SK-N-SH treated with all-trans-retinoic acid at 6 μM for 48 hours (cell line): ENCODE measurements around the gene C3orf18.

Source experiments
- ATAC-seq: fragments of 200-7000 bp; cut with Tn5 transposase; 3 replicates; pipeline ENCODE4 v1.9.1; 2020; ENCODE audit warnings: mild to moderate bottlenecking, moderate library complexity
- ARNTL ChIP-seq: fragments of 450-650 bp; formaldehyde crosslinking; IDR thresholded peaks from 2 replicates; pipeline ENCODE4 v1.5.0; 2020; ENCODE audit warnings: low read depth, mild to moderate bottlenecking, moderate library complexity, borderline replicate concordance
- BACH2 ChIP-seq: fragments of 250-450 bp; sonication (Bioruptor Pico); IDR thresholded peaks from 2 replicates; pipeline ENCODE4 v1.9.0; 2021; ENCODE audit warnings: mild to moderate bottlenecking, borderline replicate concordance
- CSDC2 ChIP-seq: fragments of 250-450 bp; sonication (Bioruptor Pico); IDR thresholded peaks from 2 replicates; pipeline ENCODE4 v1.5.0; 2020; ENCODE audit warnings: mild to moderate bottlenecking, moderate library complexity
- ESRRG ChIP-seq: fragments of 250-450 bp; sonication (Bioruptor Pico); IDR thresholded peaks from 2 replicates; pipeline ENCODE4 v1.6.1; 2021; ENCODE audit warnings: mild to moderate bottlenecking
- GLIS3 ChIP-seq: fragments of 250-450 bp; sonication (Bioruptor Pico); IDR thresholded peaks from 2 replicates; pipeline ENCODE4 v1.5.0; 2020; ENCODE audit warnings: mild to moderate bottlenecking, moderate library complexity
- ISL1 ChIP-seq: fragments of 250-450 bp; sonication (Bioruptor Pico); IDR thresholded peaks from 2 replicates; pipeline ENCODE4 v2.1.2; 2022; ENCODE audit warnings: mild to moderate bottlenecking, moderate library complexity
- OSR1 ChIP-seq: fragments of 250-450 bp; sonication (Bioruptor Pico); IDR thresholded peaks from 2 replicates; pipeline ENCODE4 v1.8.0; 2022; ENCODE audit warnings: moderate library complexity, mild to moderate bottlenecking, inconsistent platforms
- PPARA ChIP-seq: fragments of 250-450 bp; sonication (Bioruptor Pico); IDR thresholded peaks from 2 replicates; pipeline ENCODE4 v1.5.0; 2020; ENCODE audit warnings: mild to moderate bottlenecking, borderline replicate concordance
- RARB ChIP-seq: fragments of 250-450 bp; sonication (Bioruptor Pico); IDR thresholded peaks from 2 replicates; pipeline ENCODE4 v1.8.0; 2021; ENCODE audit warnings: mild to moderate bottlenecking, moderate library complexity
- TCF4 ChIP-seq: fragments of 250-450 bp; sonication (Bioruptor Pico); IDR thresholded peaks from 2 replicates; pipeline ENCODE4 v1.8.0; 2021; ENCODE audit warnings: mild to moderate bottlenecking, moderate library complexity, borderline replicate concordance
- TOX ChIP-seq: fragments of 250-450 bp; sonication (Bioruptor Pico); IDR thresholded peaks from 2 replicates; pipeline ENCODE4 v1.8.0; 2021; ENCODE audit warnings: mild to moderate bottlenecking, moderate library complexity, borderline replicate concordance
- ZC3H10 ChIP-seq: fragments of 250-450 bp; sonication (Bioruptor Pico); IDR thresholded peaks from 2 replicates; pipeline ENCODE4 v1.5.1; 2021; ENCODE audit warnings: mild to moderate bottlenecking, moderate library complexity
- ZFP3 ChIP-seq: fragments of 250-450 bp; sonication (Bioruptor Pico); IDR thresholded peaks from 2 replicates; pipeline ENCODE4 v1.5.0; 2020; ENCODE audit warnings: mild to moderate bottlenecking, moderate library complexity
- ZFP30 ChIP-seq: fragments of 450-650 bp; formaldehyde crosslinking; IDR thresholded peaks from 2 replicates; pipeline ENCODE4 v1.5.0; 2022; ENCODE audit warnings: mild to moderate bottlenecking, moderate library complexity
- ZNF565 ChIP-seq: fragments of 450-650 bp; formaldehyde crosslinking; conservative IDR thresholded peaks from 2 replicates; pipeline ENCODE4 v1.5.0; 2020; ENCODE audit warnings: low read depth, mild to moderate bottlenecking, moderate library complexity
- ZNF70 ChIP-seq: fragments of 450-650 bp; formaldehyde crosslinking; IDR thresholded peaks from 2 replicates; pipeline ENCODE4 v1.5.0; 2020; ENCODE audit warnings: mild to moderate bottlenecking, moderate library complexity
- ZNF8 ChIP-seq: fragments of 450-650 bp; formaldehyde crosslinking; IDR thresholded peaks from 2 replicates; pipeline ENCODE4 v1.5.0; 2020; ENCODE audit warnings: mild to moderate bottlenecking, moderate library complexity
- TF ChIP-seq, protein P1 (sequence below): fragments of 250-450 bp; sonication (Bioruptor Pico); IDR thresholded peaks from 2 replicates; pipeline ENCODE4 v1.5.1; 2021; ENCODE audit warnings: mild to moderate bottlenecking, moderate library complexity
- TF ChIP-seq, protein P2 (sequence below): fragments of 250-450 bp; sonication (Bioruptor Pico); IDR thresholded peaks from 2 replicates; pipeline ENCODE4 v1.5.0; 2020; ENCODE audit warnings: mild to moderate bottlenecking, moderate library complexity
- TF ChIP-seq, protein P3 (sequence below): fragments of 250-450 bp; sonication (Bioruptor Pico); IDR thresholded peaks from 2 replicates; pipeline ENCODE4 v1.5.1; 2020; ENCODE audit warnings: low read depth, mild to moderate bottlenecking, moderate library complexity
- TF ChIP-seq, protein P4 (sequence below): fragments of 250-450 bp; sonication (Bioruptor Pico); IDR thresholded peaks from 2 replicates; pipeline ENCODE4 v1.8.0; 2020; ENCODE audit warnings: mild to moderate bottlenecking, moderate library complexity, borderline replicate concordance

C3orf18 gene

DNA sequence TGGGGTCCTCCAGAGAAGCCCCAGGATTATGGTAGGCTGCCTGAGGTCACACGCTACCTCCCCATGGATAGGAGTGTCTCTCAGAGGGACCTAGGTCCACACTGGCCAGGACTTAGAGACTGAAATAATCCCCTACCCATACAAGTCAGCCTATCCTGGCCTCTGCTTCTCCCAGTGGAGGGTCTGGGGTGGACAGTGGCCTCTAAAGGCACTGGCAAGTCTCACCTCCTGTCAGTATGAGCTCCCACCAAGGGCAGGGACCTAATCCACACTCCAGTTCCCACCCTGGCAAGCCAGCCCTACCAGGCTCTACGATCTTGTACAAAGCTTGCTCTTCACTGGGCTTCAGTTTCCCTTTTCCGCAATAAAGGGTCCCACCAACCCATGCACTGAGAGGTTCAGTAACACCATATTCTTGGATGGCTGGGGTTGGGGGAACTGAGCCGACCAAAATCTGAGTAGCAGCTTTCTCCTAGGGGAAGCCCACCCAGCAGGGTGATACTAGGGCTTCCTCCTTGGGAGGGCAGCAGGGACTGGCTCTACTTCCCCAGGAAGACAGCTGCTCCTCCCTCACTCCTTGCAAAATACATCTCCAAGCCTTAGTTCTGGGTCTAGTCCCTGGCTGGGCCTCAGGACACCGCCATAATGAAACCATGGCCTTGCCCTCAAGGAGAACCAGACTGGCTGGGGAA, 41.7 kb upstream of the C3orf18 start:
- no peak for ATAC-seq

DNA sequence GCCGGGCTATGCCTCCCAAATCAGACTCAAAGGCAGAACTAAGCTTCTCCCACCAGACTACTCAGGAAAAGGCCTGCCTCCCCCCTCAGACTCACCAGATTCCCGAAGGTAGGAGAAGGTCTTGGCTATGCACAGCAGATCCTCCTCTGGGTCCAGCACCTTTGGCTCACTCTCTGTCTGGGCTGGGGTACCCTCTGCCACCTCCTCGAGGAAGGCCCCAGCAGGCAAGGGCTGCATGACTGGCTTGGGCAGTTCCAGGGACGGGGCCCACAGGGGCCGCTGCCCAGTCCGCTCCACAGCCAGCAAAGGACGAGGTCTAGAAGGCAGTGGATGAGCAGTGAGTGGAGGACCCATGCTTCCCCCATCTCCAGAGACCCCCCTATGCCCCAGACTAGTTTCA, 40.7 kb upstream of the C3orf18 start:
- ATAC-seq: no peak

More for the DNA sequence above, 41.7 kb upstream of the C3orf18 start:
- TF ChIP-seq OSR1 (CRISPR knock-in tag): no peak
- TF ChIP-seq ZFP3: no peak
- no peak for TF ChIP-seq RARB
- TF ChIP-seq ESRRG (CRISPR knock-in tag): no peak
- no peak for TF ChIP-seq TOX (CRISPR knock-in tag)
- TF ChIP-seq, protein P1, sequence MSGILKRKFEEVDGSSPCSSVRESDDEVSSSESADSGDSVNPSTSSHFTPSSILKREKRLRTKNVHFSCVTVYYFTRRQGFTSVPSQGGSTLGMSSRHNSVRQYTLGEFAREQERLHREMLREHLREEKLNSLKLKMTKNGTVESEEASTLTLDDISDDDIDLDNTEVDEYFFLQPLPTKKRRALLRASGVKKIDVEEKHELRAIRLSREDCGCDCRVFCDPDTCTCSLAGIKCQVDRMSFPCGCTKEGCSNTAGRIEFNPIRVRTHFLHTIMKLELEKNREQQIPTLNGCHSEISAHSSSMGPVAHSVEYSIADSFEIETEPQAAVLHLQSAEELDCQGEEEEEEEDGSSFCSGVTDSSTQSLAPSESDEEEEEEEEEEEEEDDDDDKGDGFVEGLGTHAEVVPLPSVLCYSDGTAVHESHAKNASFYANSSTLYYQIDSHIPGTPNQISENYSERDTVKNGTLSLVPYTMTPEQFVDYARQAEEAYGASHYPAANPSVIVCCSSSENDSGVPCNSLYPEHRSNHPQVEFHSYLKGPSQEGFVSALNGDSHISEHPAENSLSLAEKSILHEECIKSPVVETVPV: no peak
- no peak for TF ChIP-seq ZNF8 (CRISPR knock-in tag)
- TF ChIP-seq, protein P2, sequence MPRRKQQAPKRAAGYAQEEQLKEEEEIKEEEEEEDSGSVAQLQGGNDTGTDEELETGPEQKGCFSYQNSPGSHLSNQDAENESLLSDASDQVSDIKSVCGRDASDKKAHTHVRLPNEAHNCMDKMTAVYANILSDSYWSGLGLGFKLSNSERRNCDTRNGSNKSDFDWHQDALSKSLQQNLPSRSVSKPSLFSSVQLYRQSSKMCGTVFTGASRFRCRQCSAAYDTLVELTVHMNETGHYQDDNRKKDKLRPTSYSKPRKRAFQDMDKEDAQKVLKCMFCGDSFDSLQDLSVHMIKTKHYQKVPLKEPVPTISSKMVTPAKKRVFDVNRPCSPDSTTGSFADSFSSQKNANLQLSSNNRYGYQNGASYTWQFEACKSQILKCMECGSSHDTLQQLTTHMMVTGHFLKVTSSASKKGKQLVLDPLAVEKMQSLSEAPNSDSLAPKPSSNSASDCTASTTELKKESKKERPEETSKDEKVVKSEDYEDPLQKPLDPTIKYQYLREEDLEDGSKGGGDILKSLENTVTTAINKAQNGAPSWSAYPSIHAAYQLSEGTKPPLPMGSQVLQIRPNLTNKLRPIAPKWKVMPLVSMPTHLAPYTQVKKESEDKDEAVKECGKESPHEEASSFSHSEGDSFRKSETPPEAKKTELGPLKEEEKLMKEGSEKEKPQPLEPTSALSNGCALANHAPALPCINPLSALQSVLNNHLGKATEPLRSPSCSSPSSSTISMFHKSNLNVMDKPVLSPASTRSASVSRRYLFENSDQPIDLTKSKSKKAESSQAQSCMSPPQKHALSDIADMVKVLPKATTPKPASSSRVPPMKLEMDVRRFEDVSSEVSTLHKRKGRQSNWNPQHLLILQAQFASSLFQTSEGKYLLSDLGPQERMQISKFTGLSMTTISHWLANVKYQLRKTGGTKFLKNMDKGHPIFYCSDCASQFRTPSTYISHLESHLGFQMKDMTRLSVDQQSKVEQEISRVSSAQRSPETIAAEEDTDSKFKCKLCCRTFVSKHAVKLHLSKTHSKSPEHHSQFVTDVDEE (CRISPR knock-in tag): no peak
- no peak for TF ChIP-seq CSDC2 (CRISPR knock-in tag)
- no peak for TF ChIP-seq GLIS3 (CRISPR knock-in tag)
- TF ChIP-seq, protein P3, sequence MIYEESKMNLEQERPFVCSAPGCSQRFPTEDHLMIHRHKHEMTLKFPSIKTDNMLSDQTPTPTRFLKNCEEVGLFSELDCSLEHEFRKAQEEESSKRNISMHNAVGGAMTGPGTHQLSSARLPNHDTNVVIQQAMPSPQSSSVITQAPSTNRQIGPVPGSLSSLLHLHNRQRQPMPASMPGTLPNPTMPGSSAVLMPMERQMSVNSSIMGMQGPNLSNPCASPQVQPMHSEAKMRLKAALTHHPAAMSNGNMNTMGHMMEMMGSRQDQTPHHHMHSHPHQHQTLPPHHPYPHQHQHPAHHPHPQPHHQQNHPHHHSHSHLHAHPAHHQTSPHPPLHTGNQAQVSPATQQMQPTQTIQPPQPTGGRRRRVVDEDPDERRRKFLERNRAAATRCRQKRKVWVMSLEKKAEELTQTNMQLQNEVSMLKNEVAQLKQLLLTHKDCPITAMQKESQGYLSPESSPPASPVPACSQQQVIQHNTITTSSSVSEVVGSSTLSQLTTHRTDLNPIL (CRISPR knock-in tag): no peak
- TF ChIP-seq ZFP30: no peak
- no peak for TF ChIP-seq TCF4 (CRISPR knock-in tag)
- no peak for TF ChIP-seq PPARA
- no peak for TF ChIP-seq ARNTL (CRISPR knock-in tag)
- TF ChIP-seq ZNF70 (CRISPR knock-in tag): no peak

DNA sequence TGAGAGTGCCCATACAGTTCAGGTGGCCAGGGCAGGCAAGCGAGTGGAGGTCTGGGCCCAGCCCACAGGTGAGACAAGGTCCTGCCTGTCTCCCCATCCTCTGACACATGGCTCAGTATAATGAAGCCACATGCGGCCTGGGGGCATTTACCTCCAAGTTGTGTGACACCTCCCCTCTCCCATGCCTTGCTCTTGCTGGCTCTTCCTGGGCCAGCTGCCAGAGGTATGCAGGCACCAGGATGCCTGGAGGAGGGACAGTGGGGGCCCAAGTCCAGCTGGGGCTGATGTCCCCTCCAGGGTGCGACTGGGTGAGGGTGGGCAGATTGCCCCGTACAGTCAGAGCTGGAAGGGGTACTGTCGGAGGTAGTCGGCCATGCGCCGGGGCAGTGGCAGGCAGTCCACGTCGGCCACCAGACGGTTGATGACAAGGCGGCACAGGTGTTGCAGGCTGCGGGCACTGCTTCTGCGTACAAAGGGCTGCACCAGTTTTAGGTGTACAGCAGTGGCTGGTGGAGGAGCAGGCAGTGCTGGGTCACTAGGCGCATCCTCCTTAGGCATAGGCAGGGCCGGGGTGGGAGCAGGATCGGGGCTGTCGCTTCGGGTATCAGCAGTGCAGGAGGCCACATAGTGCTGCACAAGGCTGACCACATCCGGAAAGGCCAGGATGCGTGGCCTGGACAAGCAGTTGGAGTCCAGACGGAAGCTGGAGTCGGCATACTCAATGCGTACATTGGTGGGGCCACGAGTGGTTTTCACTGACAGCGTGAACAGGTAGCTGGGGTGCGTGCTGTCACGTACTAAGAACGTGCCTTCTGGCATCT, 39.9 kb upstream of the C3orf18 start:
- TF ChIP-seq BACH2 (CRISPR knock-in tag) (no peak), OSR1 (CRISPR knock-in tag) (no peak), ISL1 (CRISPR knock-in tag) (no peak), ZFP30 (no peak), ZC3H10 (CRISPR knock-in tag) (no peak), TCF4 (CRISPR knock-in tag) (no peak), PPARA (no peak), ZFP3 (no peak)
- TF ChIP-seq, protein P2 (CRISPR knock-in tag): no peak
- TF ChIP-seq, protein P4, sequence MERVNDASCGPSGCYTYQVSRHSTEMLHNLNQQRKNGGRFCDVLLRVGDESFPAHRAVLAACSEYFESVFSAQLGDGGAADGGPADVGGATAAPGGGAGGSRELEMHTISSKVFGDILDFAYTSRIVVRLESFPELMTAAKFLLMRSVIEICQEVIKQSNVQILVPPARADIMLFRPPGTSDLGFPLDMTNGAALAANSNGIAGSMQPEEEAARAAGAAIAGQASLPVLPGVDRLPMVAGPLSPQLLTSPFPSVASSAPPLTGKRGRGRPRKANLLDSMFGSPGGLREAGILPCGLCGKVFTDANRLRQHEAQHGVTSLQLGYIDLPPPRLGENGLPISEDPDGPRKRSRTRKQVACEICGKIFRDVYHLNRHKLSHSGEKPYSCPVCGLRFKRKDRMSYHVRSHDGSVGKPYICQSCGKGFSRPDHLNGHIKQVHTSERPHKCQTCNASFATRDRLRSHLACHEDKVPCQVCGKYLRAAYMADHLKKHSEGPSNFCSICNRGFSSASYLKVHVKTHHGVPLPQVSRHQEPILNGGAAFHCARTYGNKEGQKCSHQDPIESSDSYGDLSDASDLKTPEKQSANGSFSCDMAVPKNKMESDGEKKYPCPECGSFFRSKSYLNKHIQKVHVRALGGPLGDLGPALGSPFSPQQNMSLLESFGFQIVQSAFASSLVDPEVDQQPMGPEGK (CRISPR knock-in tag): no peak
- TF ChIP-seq, protein P3 (CRISPR knock-in tag): no peak
- TF ChIP-seq, all 23 proteins: peak for 0
- ATAC-seq: no peak

More for the DNA sequence above, 40.7 kb upstream of the C3orf18 start:
- TF ChIP-seq ZNF565 (CRISPR knock-in tag) (no peak), RARB (no peak), ZFP3 (no peak)
